Activated T-cell treated with anti-CD3 and anti-CD28 coated beads for 4 hours (primary cell): ENCODE results near the gene CDKN2AIP.

Experiments
- DNase-seq: peaks from one replicate; pipeline ENCODE4 v3.0.0-alpha.2; 2020

CDKN2AIP gene

GRCh38 chr4:183444214-183445096, at the start of gene CDKN2AIP:
CDKN2AIP (plus strand) TSS chr4:183444636; CDS start chr4:183444798, 162 bp downstream.
- peak; percentile 89 for DNase-seq

GRCh38 chr4:183395395-183395794, 49.0 kb upstream of the CDKN2AIP start:
- DNase-seq = no peak

GRCh38 chr4:183396227-183396637, 48.2 kb upstream of the CDKN2AIP start:
- no peak for DNase-seq

GRCh38 chr4:183397741-183398297, 46.6 kb upstream of the CDKN2AIP start:
- no peak for DNase-seq

GRCh38 chr4:183398298-183399125, 45.9 kb upstream of the CDKN2AIP start:
- DNase-seq = peak; percentile 49

GRCh38 chr4:183399126-183399522, 45.3 kb upstream of the CDKN2AIP start:
- DNase-seq = no peak

- DNase-seq = no peak
Observed at GRCh38 chr4:183399616-183400015, 44.8 kb upstream of the CDKN2AIP start.

- no peak for DNase-seq
Observed at GRCh38 chr4:183400035-183400434, 44.4 kb upstream of the CDKN2AIP start.

- no peak for DNase-seq
Observed at GRCh38 chr4:183401473-183401872, 43.0 kb upstream of the CDKN2AIP start.

GRCh38 chr4:183402771-183403170, 41.7 kb upstream of the CDKN2AIP start:
- DNase-seq = no peak

- no peak for DNase-seq
Observed at GRCh38 chr4:183403486-183403885, 41.0 kb upstream of the CDKN2AIP start.

GRCh38 chr4:183403961-183404360, 40.5 kb upstream of the CDKN2AIP start:
- no peak for DNase-seq

- no peak for DNase-seq
Observed at GRCh38 chr4:183405303-183405702, 39.1 kb upstream of the CDKN2AIP start.

- peak; percentile 88 for DNase-seq
Observed at GRCh38 chr4:183407128-183407585, 37.3 kb upstream of the CDKN2AIP start.

GRCh38 chr4:183407635-183408464, 36.6 kb upstream of the CDKN2AIP start:
- DNase-seq = no peak

GRCh38 chr4:183408796-183409195, 35.6 kb upstream of the CDKN2AIP start:
- no peak for DNase-seq

- DNase-seq = no peak
Observed at GRCh38 chr4:183409483-183409882, 35.0 kb upstream of the CDKN2AIP start.

- no peak for DNase-seq
Observed at GRCh38 chr4:183409934-183410333, 34.5 kb upstream of the CDKN2AIP start.

- DNase-seq = no peak
Observed at GRCh38 chr4:183411291-183411861, 33.1 kb upstream of the CDKN2AIP start.

GRCh38 chr4:183412821-183413220, 31.6 kb upstream of the CDKN2AIP start:
- DNase-seq = no peak

- DNase-seq = no peak
Observed at GRCh38 chr4:183413234-183414200, 30.9 kb upstream of the CDKN2AIP start.
